BJ (cell line): ENCODE measurements around the gene TPT1. TPM values are rescaled to one million over a fixed set of nuclear protein-coding genes. Genes with fewer than 3 reads are reported as not detected.

Experiments
- CTCF ChIA-PET: fragments of 350-600 bp; formaldehyde crosslinking; extraction: SDS; loops from one replicate; lab custom pipeline; 2021; ENCODE audit warnings: antibody characterized with exemption, inconsistent platforms; lab: Yijun Ruan, JAX
- POLR2A ChIA-PET: fragments of 300-600 bp; sonication (Branson Sonifier 250); formaldehyde crosslinking; extraction: SDS; loops from one replicate; lab custom pipeline; 2021; ENCODE audit warnings: antibody characterized with exemption; lab: Charles Lee
- DNase-seq: peaks from one replicate; pipeline ENCODE4 v3.0.0-alpha.2; 2011; ENCODE audit warnings: low read depth
- H3K27me3 ChIP-seq: 2 replicates; pipeline ENCODE4 v1.6.0; 2011; ENCODE audit warnings: low read length; ENCODE audit not compliant: control insufficient read depth, insufficient read depth
- H3K36me3 ChIP-seq: 2 replicates; pipeline ENCODE4 v1.5.1; 2011; ENCODE audit warnings: low read length; ENCODE audit not compliant: control insufficient read depth, insufficient read depth
- H3K4me3 ChIP-seq: 2 replicates; pipeline ENCODE4 v1.5.1; 2011; ENCODE audit warnings: low read depth, mild to moderate bottlenecking, control low read depth, low read length
- CTCF ChIP-seq: IDR thresholded peaks from 2 replicates; pipeline ENCODE4 v1.5.1; 2011; ENCODE audit warnings: low read depth, mild to moderate bottlenecking, control low read depth, inconsistent platforms, low read length, moderate library complexity; ENCODE audit not compliant: insufficient read depth
- polyA plus RNA-seq: library from polyadenylated mRNA; depleted of rRNA; stranded (reverse); fragments of >200 nt; gene quantifications from 2 replicates; pipeline ENCODE4 v1.2.3, GENCODE V29; 2011

Gene TPT1
- polyA plus RNA-seq, 1 experiment, result 2,445 TPM

- Histone ChIP-seq H3K27me3 (no peaks in the 10 kb centered on the region), H3K4me3 (peak overlapping the region; percentile 98), H3K36me3 (peaks cover 22% of the 10 kb centered on the region)
- DNase-seq, result peak; percentile 64
- TF ChIP-seq CTCF, result peak; percentile 68
- ChIA-PET CTCF (interaction anchor here (1.0 to 1.3 kb wide), 3 partner anchors 10 to 52 kb away, joined by 3 to 4 read pairs (median 3); no protein-coding TSS in a partner anchor), POLR2A (interaction anchor here (0.6 to 1.1 kb wide), 3 partner anchors 11 to 244 kb away, joined by 3 to 9 read pairs (median 5); no protein-coding TSS in a partner anchor)
Measured at GRCh38 chr13:45340422-45341033, 455 bp downstream of the TPT1 start.

GRCh38 chr13:45339867-45340266 is 1.1 kb downstream of the TPT1 start:
- ChIA-PET CTCF (interaction anchor here (1.0 to 1.3 kb wide), 3 partner anchors 9 to 53 kb away, joined by 3 to 4 read pairs (median 3); no protein-coding TSS in a partner anchor), POLR2A (interaction anchor here (0.6 to 1.1 kb wide), 3 partner anchors 11 to 243 kb away, joined by 3 to 9 read pairs (median 5); no protein-coding TSS in a partner anchor)
- no peak for TF ChIP-seq CTCF
- Histone ChIP-seq H3K27me3 (no peaks in the 10 kb centered on the region), H3K36me3 (peaks cover 22% of the 10 kb centered on the region), H3K4me3 (peak overlapping the region; percentile 98)
- DNase-seq, result no peak

DNA sequence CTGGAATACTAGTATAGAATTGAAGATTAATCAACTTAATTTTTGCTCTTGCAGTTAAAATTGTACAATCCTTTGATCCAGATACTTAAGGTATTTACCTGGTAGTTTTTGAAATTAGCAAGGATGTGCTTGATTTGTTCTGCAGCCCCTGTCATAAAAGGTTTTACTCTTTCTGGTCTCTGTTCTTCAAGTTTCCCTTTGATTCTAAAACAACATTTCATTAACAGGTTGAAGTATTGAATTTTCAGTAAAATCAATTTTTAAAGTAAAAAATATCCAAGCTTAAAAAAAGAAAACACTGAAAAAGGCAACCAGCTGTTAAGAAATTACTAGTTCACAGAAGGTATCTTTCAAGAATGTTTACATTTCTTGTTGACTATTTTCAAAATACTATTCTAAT is 1.6 kb downstream of the TPT1 start:
- TF ChIP-seq CTCF, result no peak
- peaks cover 22% of the 10 kb centered on the region for H3K36me3 ChIP-seq
- ChIA-PET CTCF (interaction anchor here (1.3 kb wide), 1 partner anchor 8 kb away, joined by 3 read pairs; no protein-coding TSS in a partner anchor), POLR2A (no interaction called here)
- DNase-seq, result no peak
- no peaks in the 10 kb centered on the region for H3K27me3 ChIP-seq
- peak overlapping the region; percentile 98 for H3K4me3 ChIP-seq

- POLR2A ChIA-PET, result interaction anchor here (0.6 to 0.9 kb wide), 3 partner anchors 9 to 291 kb away, joined by 3 to 20 read pairs (median 14); no protein-coding TSS in a partner anchor
- DNase-seq, result no peak
- peaks cover 22% of the 10 kb centered on the region for H3K36me3 ChIP-seq
- CTCF ChIA-PET, result no interaction called here
- no peak for TF ChIP-seq CTCF
- no peak overlapping the region for H3K4me3 ChIP-seq
- no peaks in the 10 kb centered on the region for H3K27me3 ChIP-seq
Measured at GRCh38 chr13:45337803-45338202, 3.2 kb downstream of the TPT1 start.

DNA sequence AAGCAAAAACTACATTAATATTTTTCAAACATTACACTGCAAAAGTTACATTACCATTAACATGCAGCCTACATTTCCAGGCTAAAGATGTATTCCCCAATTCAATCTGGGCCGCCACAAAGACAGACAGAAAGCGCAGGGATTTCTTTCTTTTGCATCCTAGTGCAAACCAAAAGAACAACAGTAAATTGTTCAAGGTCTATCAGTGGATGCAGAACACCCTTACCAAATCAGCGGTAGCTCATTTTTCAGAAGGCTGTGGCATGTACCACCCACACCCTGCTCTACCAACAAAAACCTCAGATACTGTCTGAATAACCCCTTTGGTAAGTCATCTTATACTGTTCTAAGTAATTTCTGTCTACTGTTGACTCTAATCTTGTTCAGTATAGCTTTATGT is 3.6 kb downstream of the TPT1 start:
- H3K4me3 ChIP-seq, result no peak overlapping the region
- ChIA-PET CTCF (no interaction called here), POLR2A (interaction anchor here (0.6 to 0.9 kb wide), 3 partner anchors 9 to 291 kb away, joined by 3 to 20 read pairs (median 14); no protein-coding TSS in a partner anchor)
- DNase-seq, result no peak
- H3K27me3 ChIP-seq, result no peaks in the 10 kb centered on the region
- H3K36me3 ChIP-seq, result peaks cover 22% of the 10 kb centered on the region
- no peak for TF ChIP-seq CTCF
